HG03066 (cell line): ENCODE results near the gene CCN5.

Experiments used
- ATAC-seq: cut with Tn5 transposase; IDR thresholded peaks from one replicate; pipeline ENCODE4 v1.9.1; 2021; ENCODE audit warnings: low read depth; ENCODE audit not compliant: unreplicated experiment

CCN5 gene

GRCh38 chr20:44714102-44714700, 968 bp upstream of the CCN5 start:
- ATAC-seq: no peak

- ATAC-seq: no peak
Observed at GRCh38 chr20:44715499-44716308, 535 bp downstream of the CCN5 start.

GRCh38 chr20:44716309-44717106, 1.3 kb downstream of the CCN5 start:
- no peak for ATAC-seq

- ATAC-seq: no peak
Observed at GRCh38 chr20:44717986-44718385, 2.8 kb downstream of the CCN5 start.

- no peak for ATAC-seq
Observed at GRCh38 chr20:44719841-44720240, 4.7 kb downstream of the CCN5 start.

- no peak for ATAC-seq
Observed at GRCh38 chr20:44720621-44720996, 5.4 kb downstream of the CCN5 start.

GRCh38 chr20:44720997-44721784, 6.0 kb downstream of the CCN5 start:
- ATAC-seq: no peak

GRCh38 chr20:44721785-44722054, 6.6 kb downstream of the CCN5 start:
- no peak for ATAC-seq

GRCh38 chr20:44722990-44723389, 7.8 kb downstream of the CCN5 start:
- ATAC-seq: no peak

- ATAC-seq: no peak
Observed at GRCh38 chr20:44723391-44723790, 8.2 kb downstream of the CCN5 start.

GRCh38 chr20:44723798-44724362, 8.7 kb downstream of the CCN5 start:
- no peak for ATAC-seq

- ATAC-seq: no peak
Observed at GRCh38 chr20:44724423-44725091, 9.4 kb downstream of the CCN5 start.

GRCh38 chr20:44725837-44726236, 10.7 kb downstream of the CCN5 start:
- ATAC-seq: no peak

- ATAC-seq: no peak
Observed at GRCh38 chr20:44727039-44727438, 11.9 kb downstream of the CCN5 start.

GRCh38 chr20:44727651-44728050, 12.5 kb downstream of the CCN5 start:
- no peak for ATAC-seq

- no peak for ATAC-seq
Observed at GRCh38 chr20:44728801-44729443, 13.8 kb downstream of the CCN5 start.

- no peak for ATAC-seq
Observed at GRCh38 chr20:44730441-44730840, 15.3 kb downstream of the CCN5 start.

- ATAC-seq: no peak
Observed at GRCh38 chr20:44731657-44732056, 16.5 kb downstream of the CCN5 start.

GRCh38 chr20:44732327-44732726, 17.2 kb downstream of the CCN5 start:
- ATAC-seq: no peak
